GM21576 (cell line): Measurements from ENCODE around the gene METTL15.
"Not testable (repeated sequence)": the region's sequence is repeated elsewhere in the genome, so short reads cannot be mapped to it uniquely, and the experiment has no call there.

Experiments used
- ATAC-seq: cut with Tn5 transposase; IDR thresholded peaks from one replicate; pipeline ENCODE4 v1.9.1; 2021; ENCODE audit warnings: mild to moderate bottlenecking, moderate library complexity; ENCODE audit not compliant: unreplicated experiment

Gene METTL15

DNA sequence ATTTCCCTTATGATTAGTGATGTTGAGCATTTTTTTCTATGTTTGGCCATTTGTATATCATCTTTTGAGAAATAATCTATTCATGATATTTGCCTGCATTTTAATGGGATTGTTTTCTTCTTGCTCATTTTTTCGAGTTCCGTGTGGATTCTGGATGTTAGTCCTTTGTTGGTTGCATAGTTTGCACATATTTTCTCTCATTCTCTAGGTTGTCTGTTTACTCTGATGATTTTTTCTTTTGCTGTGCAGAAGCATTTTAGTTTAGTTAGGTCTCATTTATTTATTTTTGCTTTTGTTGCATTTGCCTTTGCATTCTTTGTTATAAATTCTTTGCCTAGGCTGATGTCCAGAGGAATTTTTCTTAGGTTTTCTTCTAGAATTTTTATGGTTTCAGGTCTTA lies 87.3 kb downstream of the METTL15 start:
- no peak for ATAC-seq

DNA sequence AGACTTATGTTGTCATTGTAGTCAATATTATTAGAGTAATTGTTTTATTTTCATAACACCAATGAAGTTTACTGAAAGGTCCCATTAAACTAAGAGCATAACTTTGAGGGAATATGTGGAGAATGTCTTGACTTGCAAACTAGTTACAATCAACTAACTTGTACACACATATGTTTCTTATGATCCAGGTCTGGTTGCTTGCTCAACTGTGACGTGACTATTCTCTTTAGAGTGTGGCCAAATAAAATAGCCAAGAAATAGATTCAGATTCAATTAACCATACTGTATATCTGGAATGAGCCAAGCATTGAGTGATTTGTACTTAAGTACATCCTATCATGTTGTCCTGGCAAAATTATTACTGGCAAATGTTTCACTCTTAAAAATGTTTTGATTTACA lies 101.7 kb downstream of the METTL15 start:
- ATAC-seq, result no peak

DNA sequence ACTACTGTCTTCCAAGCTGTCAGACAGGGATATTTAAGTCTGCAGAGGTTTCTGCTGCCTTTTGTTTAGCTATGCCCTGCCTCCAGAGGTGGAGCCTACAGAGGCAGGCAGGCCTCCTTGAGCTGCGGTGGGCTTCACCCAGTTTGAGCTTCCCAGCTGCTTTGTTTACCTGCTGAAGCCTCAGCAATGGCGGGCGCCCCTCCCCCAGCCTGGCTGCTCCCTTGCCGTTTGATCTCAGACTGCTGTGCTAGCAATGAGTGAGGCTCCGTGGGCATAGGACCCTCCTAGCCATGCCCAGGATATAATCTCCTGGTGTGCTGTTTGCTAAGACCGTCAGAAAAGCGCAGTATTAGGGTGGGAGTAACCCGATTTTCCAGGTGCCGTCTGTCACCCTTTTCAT lies 113.9 kb downstream of the METTL15 start:
- not testable (repeated sequence) for ATAC-seq

DNA sequence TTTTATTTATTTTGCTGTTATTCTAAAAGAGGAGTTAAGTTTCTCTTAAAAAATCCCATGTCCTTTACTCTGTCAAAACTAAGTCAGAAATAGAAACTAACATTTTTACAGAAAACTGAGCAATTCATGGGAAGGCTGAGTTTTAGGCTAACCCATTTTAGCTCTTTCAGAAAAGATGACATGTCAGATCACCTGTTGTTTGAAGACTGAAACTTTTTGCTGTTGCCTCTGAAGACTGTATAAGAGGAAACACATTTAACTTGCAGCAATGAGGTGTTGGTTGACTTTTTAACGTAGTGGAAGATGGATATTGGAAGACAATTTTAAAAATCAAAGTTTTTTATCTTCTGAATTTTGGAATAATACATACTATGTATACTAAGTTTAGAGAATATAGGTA lies 115.4 kb downstream of the METTL15 start:
- peak; percentile 98 for ATAC-seq

DNA sequence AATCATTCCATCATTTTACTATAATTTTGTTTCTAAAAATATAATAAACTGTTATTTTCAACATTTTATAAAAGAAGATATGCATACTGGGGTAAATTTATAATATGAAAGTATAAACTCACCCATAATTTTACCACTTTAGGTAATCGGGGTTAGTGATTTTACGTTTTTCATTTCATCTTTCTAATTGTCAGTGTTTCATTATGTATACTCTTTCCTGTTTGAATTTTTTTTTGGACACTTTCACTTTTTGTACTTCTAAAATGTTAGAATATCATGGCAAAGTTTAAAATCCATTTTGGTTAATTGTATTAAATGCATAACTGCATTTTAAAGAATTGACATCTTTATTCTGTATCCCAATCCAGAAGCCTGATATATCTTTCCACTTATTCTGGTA lies 115.8 kb downstream of the METTL15 start:
- ATAC-seq, result no peak

- no peak for ATAC-seq
Measured at GRCh38 chr11:28227460-28227859, 119.3 kb downstream of the METTL15 start.

DNA sequence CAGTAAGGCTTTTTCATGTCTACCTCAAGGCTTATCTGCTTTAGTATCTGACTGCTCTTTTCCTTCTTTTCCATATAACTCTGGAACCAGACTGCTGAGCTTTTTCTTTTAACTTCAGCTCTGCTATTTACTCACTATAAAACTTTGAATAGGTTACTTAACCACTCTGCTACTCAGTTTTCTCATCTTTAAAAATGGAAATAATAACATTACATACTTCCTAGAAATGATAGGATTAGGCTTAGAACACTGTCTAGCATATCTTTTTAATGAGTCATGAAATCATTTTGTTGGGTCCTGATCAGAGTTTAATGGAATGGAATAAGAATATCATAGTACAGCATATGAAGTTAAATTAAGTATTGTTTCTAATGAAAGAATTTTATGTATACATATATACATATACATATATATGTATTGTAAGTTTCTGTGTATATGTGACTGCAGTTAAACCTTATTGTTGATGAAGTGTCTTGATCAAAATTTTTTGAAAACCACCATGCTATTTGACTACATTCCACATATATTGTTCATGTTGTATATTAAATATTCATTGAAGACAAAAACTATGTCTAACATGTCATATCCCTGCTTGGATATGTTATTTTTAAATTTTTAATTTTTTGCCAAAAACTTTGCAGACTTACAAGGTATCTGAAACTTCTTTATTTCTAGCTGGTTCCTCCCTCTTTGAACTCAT lies 120.2 kb downstream of the METTL15 start:
- no peak for ATAC-seq

GRCh38 chr11:28231475-28231874 lies 123.3 kb downstream of the METTL15 start:
- ATAC-seq, result no peak

- no peak for ATAC-seq
Measured at GRCh38 chr11:28232649-28233048, 124.5 kb downstream of the METTL15 start.

DNA sequence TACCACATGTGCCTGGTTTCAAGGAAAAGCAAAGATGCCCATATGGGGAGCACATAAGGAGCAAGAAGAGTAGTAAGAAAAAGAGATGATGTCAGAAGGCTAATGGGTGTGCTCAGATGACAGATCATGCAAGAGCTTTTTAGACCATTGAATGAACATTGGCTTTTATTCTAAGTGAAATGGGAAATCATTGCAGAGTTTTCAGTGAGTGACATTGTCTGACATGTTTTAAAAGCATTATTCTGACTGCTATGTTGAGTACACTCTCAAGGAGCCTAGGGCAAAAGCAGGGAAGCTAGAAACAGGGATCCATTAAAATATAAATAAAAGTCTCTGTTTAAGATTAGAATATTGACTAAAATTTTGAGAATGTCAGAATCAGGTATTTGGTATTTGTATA lies 133.6 kb downstream of the METTL15 start:
- no peak for ATAC-seq

DNA sequence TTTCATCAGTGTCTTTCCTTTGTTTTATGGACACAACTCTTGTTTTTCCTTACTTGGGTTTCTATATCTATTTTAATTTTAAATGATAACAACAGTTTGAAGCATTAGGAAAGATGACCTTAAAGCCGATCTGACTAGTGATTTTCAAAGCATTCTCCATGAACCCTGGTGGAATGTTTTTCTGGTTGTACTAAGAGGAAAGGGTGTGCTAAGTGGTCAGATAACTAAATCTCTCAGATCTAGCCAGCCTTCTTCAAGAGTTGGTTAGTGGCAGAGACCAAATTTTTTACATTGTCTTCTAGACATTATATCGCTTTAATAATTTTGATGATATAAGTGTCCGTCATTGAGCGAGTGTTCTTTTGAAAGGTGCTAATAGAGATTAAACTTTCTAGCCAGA lies 134.4 kb downstream of the METTL15 start:
- no peak for ATAC-seq

DNA sequence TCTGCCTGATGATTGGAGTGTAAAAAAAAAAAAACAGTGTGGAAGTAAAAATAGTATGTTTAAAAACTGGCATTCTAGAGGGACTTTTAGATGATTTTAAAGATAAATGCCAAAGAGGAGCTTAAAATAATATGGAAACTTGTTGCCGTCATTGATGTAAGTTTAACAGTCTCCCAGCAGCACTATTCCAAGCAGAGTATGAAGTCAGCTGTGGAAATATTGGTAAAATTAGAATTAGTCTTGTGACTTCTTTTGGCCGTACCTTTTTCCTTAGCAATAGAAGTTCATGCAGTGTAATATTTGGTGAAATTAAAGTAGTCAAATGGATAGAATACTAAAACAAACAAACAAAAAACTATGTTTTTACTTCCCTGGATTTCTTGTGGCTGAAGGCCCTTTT lies 134.9 kb downstream of the METTL15 start:
- no peak for ATAC-seq

DNA sequence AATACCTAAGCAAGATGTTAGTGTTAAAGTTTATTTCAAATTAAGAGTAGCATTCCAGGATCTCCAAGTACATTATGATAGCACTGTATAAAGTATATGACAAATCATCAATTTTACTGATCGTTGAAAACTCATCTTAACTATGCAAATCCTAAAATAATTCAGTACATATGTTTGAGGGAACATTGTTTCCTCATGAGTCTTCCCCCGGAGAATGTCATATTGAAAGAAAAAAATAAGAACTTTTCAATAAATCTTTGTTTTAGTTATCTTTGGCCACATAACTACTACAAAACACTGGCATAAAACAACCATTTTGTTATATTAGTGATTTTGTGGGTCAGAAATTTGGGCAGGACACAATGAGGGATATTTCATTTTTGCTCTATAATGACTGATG lies 135.4 kb downstream of the METTL15 start:
- ATAC-seq, result no peak

DNA sequence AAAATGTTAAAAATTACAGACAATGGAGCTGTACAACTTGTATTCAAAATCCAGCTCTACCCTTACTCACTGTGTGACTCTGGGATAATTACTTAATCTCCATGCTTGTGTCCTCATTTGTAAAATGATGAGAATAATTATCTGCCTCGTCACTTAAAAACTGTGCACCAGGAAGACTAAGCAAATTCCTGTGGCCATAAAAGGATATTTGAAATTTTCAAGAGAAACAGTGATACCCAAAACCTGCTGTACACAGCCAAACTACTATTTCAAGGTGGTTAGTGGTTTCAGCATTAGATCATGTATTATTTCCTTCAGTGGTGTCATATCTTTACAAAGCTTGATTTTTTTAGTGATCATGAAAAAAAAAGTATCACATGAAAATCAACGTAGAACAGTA lies 136.9 kb downstream of the METTL15 start:
- ATAC-seq, result no peak

GRCh38 chr11:28250192-28250591 lies 142.0 kb downstream of the METTL15 start:
- ATAC-seq, result no peak

DNA sequence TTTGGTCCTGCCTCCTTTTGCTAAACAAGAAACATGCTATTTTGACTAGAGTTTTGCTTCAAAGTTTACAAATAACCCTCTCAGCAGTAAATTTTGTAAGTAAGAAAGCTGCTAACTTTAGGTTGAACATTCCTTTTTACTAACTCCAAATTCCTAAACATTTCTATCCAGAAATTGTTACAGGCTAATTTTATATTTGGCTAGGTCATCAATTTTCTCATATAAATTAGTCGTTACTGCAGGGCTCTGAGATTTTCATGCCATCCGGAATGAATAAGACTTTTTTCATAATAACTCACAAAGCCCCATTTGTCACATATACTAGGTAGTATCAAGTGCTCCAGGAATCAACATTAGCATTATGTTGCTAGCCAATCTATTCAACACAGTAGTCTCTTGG lies 143.1 kb downstream of the METTL15 start:
- no peak for ATAC-seq

GRCh38 chr11:28257761-28258160 lies 149.6 kb downstream of the METTL15 start:
- no peak for ATAC-seq

GRCh38 chr11:28259177-28259843 lies 151.1 kb downstream of the METTL15 start:
- peak; percentile 72 for ATAC-seq

DNA sequence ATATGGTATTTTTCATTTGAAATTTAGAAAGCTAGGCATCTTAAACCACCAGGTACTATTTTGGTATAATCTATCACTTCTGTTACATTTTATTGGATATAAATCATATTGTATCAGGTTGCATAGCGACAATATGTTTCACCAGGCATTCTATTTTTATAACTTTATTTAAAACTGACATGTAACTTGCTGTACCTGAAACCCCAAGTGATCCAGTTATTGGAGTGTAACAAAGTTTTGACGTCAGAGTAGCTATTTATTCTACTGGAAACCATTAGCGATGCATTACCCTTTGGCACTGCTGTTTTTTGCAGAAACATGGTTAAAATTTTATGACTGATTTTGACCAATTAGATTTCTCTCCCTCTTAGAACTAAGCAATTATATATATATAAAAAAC lies 160.7 kb downstream of the METTL15 start:
- no peak for ATAC-seq

DNA sequence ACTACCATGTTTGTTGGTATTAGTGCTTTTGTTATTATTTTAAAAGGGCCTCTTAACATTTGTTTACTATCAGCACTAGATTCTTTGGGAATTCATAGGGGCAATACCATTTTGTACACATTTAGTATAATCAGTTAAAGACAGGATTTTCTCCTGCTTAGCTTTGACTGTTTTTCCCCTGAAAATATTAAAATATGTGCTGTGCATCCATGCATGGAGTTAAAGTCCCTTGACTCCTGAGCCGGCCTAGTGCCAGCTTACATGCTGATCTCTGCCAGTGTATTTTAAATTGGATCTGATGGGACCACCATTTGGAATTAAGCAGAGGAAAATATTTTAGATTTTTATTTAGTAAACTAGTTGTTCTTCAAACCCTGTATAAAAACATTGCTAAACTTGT lies 161.4 kb downstream of the METTL15 start:
- ATAC-seq, result no peak

GRCh38 chr11:28272247-28272646 lies 164.1 kb downstream of the METTL15 start:
- not testable (repeated sequence) for ATAC-seq

DNA sequence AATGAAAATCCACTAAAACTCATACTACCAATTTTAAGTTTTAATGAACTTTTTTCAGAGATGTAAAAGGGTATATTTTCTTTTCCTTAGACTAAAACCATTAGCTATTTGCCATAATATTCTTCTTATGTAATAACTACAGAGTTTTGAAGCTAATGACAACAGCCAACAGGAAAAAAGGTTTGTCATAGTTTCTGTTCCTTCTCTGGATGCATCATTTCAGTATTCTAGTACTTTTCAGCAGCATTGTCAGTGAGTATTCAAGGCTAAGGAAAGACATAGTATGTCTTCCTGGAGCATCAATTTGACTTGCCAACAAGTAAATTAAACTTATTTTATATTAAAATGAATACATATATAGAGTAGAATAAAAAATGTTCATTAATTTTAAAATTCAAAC lies 166.0 kb downstream of the METTL15 start:
- ATAC-seq, result no peak

- no peak for ATAC-seq
Measured at GRCh38 chr11:28284196-28284595, 176.0 kb downstream of the METTL15 start.
